IMR-90 (cell line): Measurements from ENCODE around the gene RASGEF1C. TPM values are rescaled to one million over a fixed set of nuclear protein-coding genes. Genes with fewer than 3 reads are reported as not detected.

Source experiments
- ATAC-seq: fragments of 200-7000 bp; cut with Tn5 transposase; 2 replicates; pipeline ENCODE4 v1.9.1; 2020; ENCODE audit warnings: low read depth, mild to moderate bottlenecking, moderate library complexity
- BruUV-seq: library from RNA; stranded (reverse); fragments of 400-500 nt; replicated peaks from 2 replicates; lab custom pipeline; 2021; lab: Mats Ljungman, UMichigan
- CTCF ChIA-PET: fragments of 300-600 bp; formaldehyde crosslinking; extraction: SDS; loops from one replicate; lab custom pipeline; 2021; ENCODE audit warnings: antibody characterized with exemption; lab: Yijun Ruan, JAX
- POLR2A ChIA-PET: fragments of 300-600 bp; sonication (Branson Sonifier 250); formaldehyde crosslinking; loops from one replicate; lab custom pipeline; 2022; ENCODE audit warnings: antibody characterized with exemption; ENCODE audit not compliant: unreplicated experiment; lab: Charles Lee
- DNase-seq: peaks from one replicate; pipeline ENCODE4 v3.0.0; 2013
- H2AFZ ChIP-seq: replicated peaks from 2 replicates; pipeline ENCODE3; 2013; ENCODE audit warnings: low read length, mild to moderate bottlenecking; ENCODE audit not compliant: poor library complexity
- H2AK5ac ChIP-seq: 2 replicates; pipeline ENCODE4 v1.6.1; 2013; ENCODE audit warnings: low read depth, low read length, inconsistent platforms
- H2AK9ac ChIP-seq: replicated peaks from 2 replicates; pipeline ENCODE3; 2013; ENCODE audit warnings: mild to moderate bottlenecking, low read depth, low read length, moderate library complexity; ENCODE audit not compliant: poor library complexity
- H2BK120ac ChIP-seq: 2 replicates; pipeline ENCODE4 v1.6.1; 2013; ENCODE audit warnings: low read depth, low read length, inconsistent platforms
- H2BK15ac ChIP-seq: 3 replicates; pipeline ENCODE4 v1.6.1; 2013; ENCODE audit warnings: low read depth, low read length, inconsistent platforms
- H2BK20ac ChIP-seq: 2 replicates; pipeline ENCODE4 v1.6.1; 2013; ENCODE audit warnings: low read depth, mild to moderate bottlenecking, inconsistent platforms, low read length, moderate library complexity
- H2BK5ac ChIP-seq: 2 replicates; pipeline ENCODE4 v1.6.1; 2013; ENCODE audit warnings: mild to moderate bottlenecking, low read depth, low read length, inconsistent platforms; ENCODE audit not compliant: poor library complexity, severe bottlenecking
- H3K14ac ChIP-seq: replicated peaks from 2 replicates; pipeline ENCODE4 v1.6.1; 2013; ENCODE audit warnings: low read depth, low read length, inconsistent platforms
- H3K18ac ChIP-seq: 2 replicates; pipeline ENCODE4 v1.6.1; 2013; ENCODE audit warnings: low read depth, low read length, control low read depth
- H3K23ac ChIP-seq: 2 replicates; pipeline ENCODE4 v1.6.1; 2013; ENCODE audit warnings: low read depth, low read length, inconsistent platforms
- H3K27ac ChIP-seq: 2 replicates; pipeline ENCODE4 v1.5.1; 2013; ENCODE audit warnings: mild to moderate bottlenecking, control low read depth, low read length; ENCODE audit not compliant: insufficient read depth
- H3K27me3 ChIP-seq: 2 replicates; pipeline ENCODE4 v1.6.1; 2013; ENCODE audit warnings: low read length; ENCODE audit not compliant: control insufficient read depth, insufficient read depth
- H3K36me3 ChIP-seq: 2 replicates; pipeline ENCODE4 v1.6.1; 2013; ENCODE audit warnings: low read length, mixed read lengths; ENCODE audit not compliant: control insufficient read depth, insufficient read depth
- H3K4ac ChIP-seq: 2 replicates; pipeline ENCODE4 v1.6.1; 2013; ENCODE audit warnings: low read depth, low read length, inconsistent platforms
- H3K4me1 ChIP-seq: 2 replicates; pipeline ENCODE4 v1.6.1; 2013; ENCODE audit warnings: low read length, mixed read lengths; ENCODE audit not compliant: control insufficient read depth, insufficient read depth
- H3K4me2 ChIP-seq: 2 replicates; pipeline ENCODE4 v1.6.1; 2013; ENCODE audit warnings: low read depth, mild to moderate bottlenecking, control low read depth, low read length, moderate library complexity
- H3K4me3 ChIP-seq: 2 replicates; pipeline ENCODE4 v1.5.1; 2013; ENCODE audit warnings: low read depth, mild to moderate bottlenecking, control low read depth, low read length, moderate library complexity; ENCODE audit not compliant: insufficient read depth
- H3K56ac ChIP-seq: 2 replicates; pipeline ENCODE4 v1.6.1; 2013; ENCODE audit warnings: low read length, inconsistent platforms; ENCODE audit not compliant: insufficient read depth; ENCODE audit errors: extremely low read depth
- H3K79me1 ChIP-seq, 2 experiments: 2 replicates each; pipeline ENCODE4 v1.6.1; 2013; ENCODE audit warnings: low read length in 2 of 2, inconsistent platforms in 1 of 2, low read depth in 1 of 2
- H3K9ac ChIP-seq: 2 replicates; pipeline ENCODE4 v1.6.1; 2013; ENCODE audit warnings: low read depth, low read length, control low read depth
- H3K9me1 ChIP-seq: 2 replicates; pipeline ENCODE4 v1.6.1; 2013; ENCODE audit warnings: low read length, inconsistent platforms; ENCODE audit not compliant: insufficient read depth
- H3K9me3 ChIP-seq: 2 replicates; pipeline ENCODE4 v1.6.1; 2013; ENCODE audit warnings: low read length; ENCODE audit not compliant: control insufficient read depth, insufficient read depth
- H4K20me1 ChIP-seq: 2 replicates; pipeline ENCODE4 v1.6.1; 2013; ENCODE audit warnings: low read length, inconsistent platforms; ENCODE audit not compliant: insufficient read depth
- H4K5ac ChIP-seq: 2 replicates; pipeline ENCODE4 v1.6.1; 2013; ENCODE audit warnings: mild to moderate bottlenecking, low read depth, low read length, control low read depth
- H4K8ac ChIP-seq, 2 experiments: 2 replicates each; pipeline ENCODE4 v1.6.1; 2013; ENCODE audit warnings: low read depth in 2 of 2, low read length in 2 of 2, control low read depth in 1 of 2, inconsistent platforms in 1 of 2
- H4K91ac ChIP-seq: 2 replicates; pipeline ENCODE4 v1.6.1; 2013; ENCODE audit warnings: low read depth, low read length, inconsistent platforms; ENCODE audit not compliant: insufficient read depth
- CEBPB ChIP-seq: IDR thresholded peaks from 2 replicates; pipeline ENCODE4 v1.6.1; 2012; ENCODE audit warnings: low read depth, low read length, improper control_type of control experiment
- POLR2A ChIP-seq: IDR thresholded peaks from 2 replicates; pipeline ENCODE4 v1.6.1; 2012; ENCODE audit warnings: mild to moderate bottlenecking, low read depth, low read length
- WGBS, 2 experiments: methylation state at CpG; one replicate each; pipeline versions ENCODE4 v1.1.5 to v1.1.7; 2013; ENCODE audit warnings: missing lambda C conversion rate in 2 of 2; ENCODE audit not compliant: insufficient read length in 1 of 2; ENCODE audit errors: extremely low coverage in 2 of 2; 5-methylcytosine and 5-hydroxymethylcytosine counted together
- dilution Hi-C: fragments of 300-500 bp; cut with HindIII; formaldehyde crosslinking; loops from one replicate; pipeline ENCODE4 v1.14.3; 2018; ENCODE audit warnings: low sequenced_read_pairs; ENCODE audit not compliant: unreplicated experiment
- in situ Hi-C: fragments of 300-500 bp; cut with MboI; formaldehyde crosslinking; loops from 3 replicates; pipeline ENCODE4 v1.14.3; 2019; ENCODE audit warnings: low sequenced_read_pairs, inconsistent platforms, mixed read lengths
- intact Hi-C: fragments of 100-400 bp; cut with micrococcal nuclease; formaldehyde crosslinking; loops from 2 replicates; pipeline ENCODE4 v1.10.0; 2022
- polyA plus RNA-seq, 3 experiments: library from polyadenylated mRNA; depleted of rRNA; stranded (reverse); fragments of >200 nt; gene quantifications; 2 replicates each; pipeline ENCODE4 v1.2.3, GENCODE V29; 2012; ENCODE audit warnings: low replicate concordance in 1 of 3
- total RNA-seq: library from RNA; depleted of rRNA; stranded (reverse); fragments of >200 nt; gene quantifications from 2 replicates; pipeline ENCODE4 v1.2.3, GENCODE V29; 2012

The RASGEF1C gene
- total and polyA plus RNA-seq, 2 of the 4 experiments (the other 2 are of a cell fraction) = not detected

DNA sequence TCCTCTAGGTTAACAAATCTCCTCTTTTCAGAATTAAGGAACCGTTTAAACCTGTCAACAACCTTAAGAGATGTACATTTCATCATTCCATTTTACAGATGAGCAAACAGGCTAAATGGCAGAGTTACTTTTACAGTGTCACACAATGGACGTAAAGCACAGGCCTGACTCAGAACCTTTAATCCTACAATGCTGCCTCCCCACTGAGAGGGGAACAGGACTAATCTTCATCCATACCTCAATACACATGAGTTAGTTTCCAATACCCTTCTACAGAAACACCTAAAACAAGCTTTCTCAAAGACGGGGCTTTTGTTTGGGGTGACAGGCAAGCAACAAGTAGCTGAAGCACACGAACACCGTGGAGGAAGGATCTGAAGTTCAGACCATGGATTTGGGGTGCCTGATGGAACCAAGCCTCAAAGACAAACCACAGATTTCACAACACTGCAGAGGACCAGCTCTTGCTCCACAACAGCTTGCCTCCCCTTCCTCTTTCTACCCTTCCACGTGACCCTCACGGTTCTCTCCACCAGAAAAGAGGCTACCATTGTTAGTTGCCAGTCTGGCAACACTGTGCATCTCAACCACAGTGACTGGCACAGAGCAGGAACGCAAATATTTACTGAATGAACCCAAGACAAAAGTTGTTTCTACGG is 139.3 kb downstream of the RASGEF1C start:
- Histone ChIP-seq H2BK5ac (no peak overlapping the region), H3K56ac (no peak overlapping the region), H2BK20ac (no peak overlapping the region), H4K8ac (no peak overlapping the region), H3K27ac (no peak overlapping the region), H3K4me1 (peaks cover 4% of the 10 kb centered on the region), H3K4ac (no peak overlapping the region), H3K9me3 (peaks cover 3% of the 10 kb centered on the region; the same call in 1 of the 2 replicates), H2AFZ (peak overlapping the region; percentile 44), H3K4me2 (peak overlapping the region; percentile 77), H3K14ac (peak overlapping the region; percentile 55; the same call in 1 of the 2 replicates), H2BK120ac (no peak overlapping the region), H4K91ac (no peak overlapping the region), H3K9me1 (peaks cover 8% of the 10 kb centered on the region; the same call in 1 of the 2 replicates), H3K4me3 (peak overlapping the region; percentile 93), H3K36me3 (no peaks in the 10 kb centered on the region), H2AK9ac (no peak overlapping the region), H4K20me1 (peaks cover 11% of the 10 kb centered on the region; the same call in 1 of the 2 replicates), H4K5ac (no peak overlapping the region), H3K9ac (peak overlapping the region; percentile 75; the same call in 1 of the 2 replicates), H3K79me1 (peaks cover 21 to 33% of the 10 kb centered on the region in 2 experiments), H2BK15ac (no peak overlapping the region), H3K18ac (no peak overlapping the region; the same call in 1 of the 2 replicates), H3K23ac (peak overlapping the region; percentile 64), H2AK5ac (0 out of 2 replicates have a peak overlapping the region, but pooled peaks have one; percentile 13), H3K27me3 (no peaks in the 10 kb centered on the region)
- no TSS peak for BruUV-seq
- intact Hi-C loops = loop anchor here (5.0 kb wide), 1 partner anchor 162 kb away; the partner anchor contains the start of gene TBC1D9B
- POLR2A ChIA-PET = no interaction called here
- TF ChIP-seq POLR2A (no peak), CEBPB (peak; percentile 62)
- CTCF ChIA-PET = no interaction called here
- dilution Hi-C loops = no loop called here
- DNase-seq = no peak
- WGBS, 2 experiments = 67% methylated on average over 4 of the region's 9 CpGs; no CpG with 5 or more reads in 1 of the 2 experiments
- ATAC-seq = no peak
- in situ Hi-C loops = no loop called here
